ENCODE data around the gene SBF2.

DNA sequence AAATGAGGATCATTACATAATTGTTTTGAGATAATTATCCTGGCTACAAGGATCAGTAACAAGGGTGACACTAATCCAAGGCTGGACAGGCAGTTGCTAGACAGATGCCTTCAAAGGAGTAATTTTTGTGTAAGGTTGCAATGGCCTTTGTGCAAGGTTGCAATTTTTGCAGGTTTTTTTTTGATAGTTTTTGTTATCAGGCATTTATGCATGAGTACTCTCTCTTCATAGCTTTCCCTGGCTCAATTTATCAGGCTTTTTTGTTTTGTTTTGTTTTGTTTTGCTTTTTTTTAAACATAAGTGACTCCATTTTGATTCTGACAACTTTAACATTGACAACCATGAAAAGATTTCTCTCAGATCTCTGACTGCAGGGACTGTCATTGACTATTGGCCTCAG is 519.9 kb downstream of the SBF2 start:
- TF ChIP-seq, protein P1, sequence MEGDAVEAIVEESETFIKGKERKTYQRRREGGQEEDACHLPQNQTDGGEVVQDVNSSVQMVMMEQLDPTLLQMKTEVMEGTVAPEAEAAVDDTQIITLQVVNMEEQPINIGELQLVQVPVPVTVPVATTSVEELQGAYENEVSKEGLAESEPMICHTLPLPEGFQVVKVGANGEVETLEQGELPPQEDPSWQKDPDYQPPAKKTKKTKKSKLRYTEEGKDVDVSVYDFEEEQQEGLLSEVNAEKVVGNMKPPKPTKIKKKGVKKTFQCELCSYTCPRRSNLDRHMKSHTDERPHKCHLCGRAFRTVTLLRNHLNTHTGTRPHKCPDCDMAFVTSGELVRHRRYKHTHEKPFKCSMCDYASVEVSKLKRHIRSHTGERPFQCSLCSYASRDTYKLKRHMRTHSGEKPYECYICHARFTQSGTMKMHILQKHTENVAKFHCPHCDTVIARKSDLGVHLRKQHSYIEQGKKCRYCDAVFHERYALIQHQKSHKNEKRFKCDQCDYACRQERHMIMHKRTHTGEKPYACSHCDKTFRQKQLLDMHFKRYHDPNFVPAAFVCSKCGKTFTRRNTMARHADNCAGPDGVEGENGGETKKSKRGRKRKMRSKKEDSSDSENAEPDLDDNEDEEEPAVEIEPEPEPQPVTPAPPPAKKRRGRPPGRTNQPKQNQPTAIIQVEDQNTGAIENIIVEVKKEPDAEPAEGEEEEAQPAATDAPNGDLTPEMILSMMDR (conservative IDR thresholded peaks at IDR 0.05; ENCODE audit: low read depth, low read length), result no peak
- no peak for TF ChIP-seq EZH2 (IDR thresholded peaks at IDR 0.05; ENCODE audit: low read length, unreplicated experiment)
- no peak for TF ChIP-seq EZH2phosphoT487 (IDR thresholded peaks at IDR 0.05; ENCODE audit: borderline replicate concordance, low read length)
